K562 (cell line): ENCODE measurements around the gene ATAD3C.
A peak's percentile ranks its signal among the peaks of the same experiment; 100 is the strongest.

Experiments used
- BCL6 ChIP-seq: fragments of 250-450 bp; sonication (Bioruptor Pico); IDR thresholded peaks from 2 replicates; pipeline ENCODE4 v1.4.0; 2020
- CBX3 ChIP-seq, 2 experiments: IDR thresholded peaks; 1 replicate in 1 of 2; 2 replicates in 1 of 2; pipeline ENCODE4 v1.6.1; 2012; ENCODE audit warnings: inconsistent platforms in 2 of 2, low read length in 2 of 2, borderline replicate concordance in 1 of 2, control low read depth in 1 of 2
- EP300 ChIP-seq: IDR thresholded peaks from 2 replicates; pipeline ENCODE4 v1.6.1; 2012; ENCODE audit warnings: low read length, improper control_type of control experiment
- TEAD1 ChIP-seq, 2 experiments: fragments of 450-650 bp in 1 of 2; sonication (generic) in 1 of 2; formaldehyde crosslinking; IDR thresholded peaks; 2 replicates each; pipeline versions ENCODE4 v1.4.0 to v1.8.0; 2020 to 2022; ENCODE audit warnings: mild to moderate bottlenecking in 2 of 2, missing genetic modification reagents in 1 of 2
- TGIF2 ChIP-seq: sonication (generic); formaldehyde crosslinking; IDR thresholded peaks from 2 replicates; pipeline ENCODE4 v1.8.1; 2022; ENCODE audit warnings: mild to moderate bottlenecking, missing genetic modification reagents, moderate library complexity
- USF1 ChIP-seq: sonication (generic); formaldehyde crosslinking; IDR thresholded peaks from 2 replicates; pipeline ENCODE4 v1.9.0; 2022; ENCODE audit warnings: mild to moderate bottlenecking, missing genetic modification reagents

DNA sequence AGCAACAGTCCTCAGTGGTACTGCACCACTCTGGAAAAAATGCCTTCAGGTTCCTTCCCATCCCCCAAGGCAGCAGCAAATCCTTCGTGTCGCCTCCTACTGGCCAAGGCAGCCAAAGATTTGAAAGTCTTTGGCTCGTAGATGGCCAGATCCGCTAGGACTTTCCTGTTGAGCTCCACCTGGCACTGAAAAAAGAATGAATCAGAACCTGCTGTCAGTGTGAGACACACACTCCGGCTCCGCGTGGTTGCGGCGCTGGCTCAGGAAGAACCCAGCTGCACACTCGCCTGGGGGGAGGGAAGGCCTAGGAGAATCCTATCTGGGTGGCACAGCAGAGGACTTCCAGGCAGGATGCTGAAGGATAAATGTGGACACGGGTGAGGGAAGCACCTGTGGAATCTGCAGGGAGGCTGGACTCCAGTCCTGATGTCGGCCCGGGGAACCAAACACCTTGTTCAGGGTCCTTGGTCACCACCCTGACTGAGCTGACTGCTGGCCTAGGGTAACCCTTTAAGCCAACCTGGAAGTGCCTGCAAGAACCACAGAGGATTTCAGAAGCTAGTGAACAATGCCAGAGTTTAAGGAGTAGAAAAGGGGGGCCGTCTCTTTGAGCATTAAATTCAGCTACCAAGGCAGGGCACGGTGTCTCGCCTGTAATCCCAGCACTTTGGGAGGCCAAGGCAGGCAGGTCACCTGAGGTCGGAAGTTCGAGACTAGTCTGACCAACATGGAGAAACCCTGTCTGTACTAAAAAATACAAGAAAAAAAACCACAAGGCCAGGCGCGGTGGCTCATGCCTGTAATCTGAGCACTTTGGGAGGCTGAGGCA, 47.2 kb upstream of the ATAD3C start:
- TF ChIP-seq EP300 (no peak), USF1 (CRISPR knock-in tag) (peak; percentile 38; the same call in 1 of the 2 replicates), BCL6 (no peak), TEAD1 (CRISPR knock-in tag; IDR thresholded peaks at IDR 0.05) (0 out of 4 replicates have a peak, but pooled peaks of 1 of the 2 experiments have one; percentile 3), TGIF2 (no peak), CBX3 (IDR thresholded peaks at IDR 0.05; ENCODE audit: borderline replicate concordance in 1 of 2, low read length in 2 of 2) (peak in 1 of 2 experiments; percentile 70; a peak in 2 of 3 replicates)
